ENCODE data around the gene IRAK3. TPM values are rescaled to one million over a fixed set of nuclear protein-coding genes. Genes with fewer than 3 reads are reported as not detected.

IRAK3 gene
- total RNA-seq, 1 experiment from 2014 or later = 0.44 TPM

DNA sequence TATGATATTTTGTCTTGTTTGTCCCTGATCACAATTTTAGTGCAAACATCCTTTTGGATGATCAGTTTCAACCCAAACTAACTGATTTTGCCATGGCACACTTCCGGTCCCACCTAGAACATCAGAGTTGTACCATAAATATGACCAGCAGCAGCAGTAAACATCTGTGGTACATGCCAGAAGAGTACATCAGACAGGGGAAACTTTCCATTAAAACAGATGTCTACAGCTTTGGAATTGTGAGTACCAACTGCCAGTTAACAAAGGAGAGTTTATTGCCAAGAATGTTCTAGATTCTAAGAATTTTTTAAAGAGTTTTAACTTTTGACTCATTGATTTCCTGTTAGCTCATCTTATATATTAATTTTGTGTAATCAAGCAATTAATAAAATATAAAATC is 55.4 kb downstream of the IRAK3 start:
- Histone ChIP-seq H3K4ac (ENCODE audit: low read depth, low read length) (no peak overlapping the region), H3K18ac (ENCODE audit: insufficient read length, low read depth, low read length) (no peak overlapping the region), H4K20me1 (ENCODE audit: control insufficient read depth, insufficient read depth, insufficient read length) (no peaks in the 10 kb centered on the region), H3T11ph (ENCODE audit: low read length) (no peak overlapping the region), H3K4me1 (ENCODE audit: insufficient read depth, low read length) (no peaks in the 10 kb centered on the region), H3K27me3 (ENCODE audit: insufficient read depth, low read length) (no peaks in the 10 kb centered on the region), H3K79me2 (ENCODE audit: insufficient read depth, low read length) (no peaks in the 10 kb centered on the region), H3K9ac (ENCODE audit: extremely low read depth, insufficient read length, low read length) (no peak overlapping the region), H3K14ac (ENCODE audit: insufficient read depth, low read length) (no peak overlapping the region), H3K23me2 (ENCODE audit: insufficient read length, low read depth, low read length, poor library complexity, severe bottlenecking) (no peaks in the 10 kb centered on the region), H2BK12ac (ENCODE audit: insufficient read length, low read depth, low read length) (no peak overlapping the region), H3K23ac (ENCODE audit: insufficient read length, low read depth, low read length) (no peak overlapping the region), H2BK120ac (ENCODE audit: low read depth, low read length, poor library complexity, severe bottlenecking) (no peak overlapping the region), H3K79me1 (ENCODE audit: insufficient read depth, low read depth, low read length, poor library complexity, severe bottlenecking) (no peaks in the 10 kb centered on the region), H2BK5ac (ENCODE audit: insufficient read length, low read length) (no peak overlapping the region), H2BK20ac (ENCODE audit: low read depth, low read length, poor library complexity, severe bottlenecking) (no peak overlapping the region), H4K8ac (replicated peaks; ENCODE audit: insufficient read length, low read depth, low read length) (no peak overlapping the region), H2AFZ (ENCODE audit: low read length) (no peak overlapping the region), H2AK5ac (ENCODE audit: insufficient read length, low read length) (no peak overlapping the region), H4K5ac (ENCODE audit: insufficient read length, low read depth, low read length) (no peak overlapping the region), H4K91ac (ENCODE audit: insufficient read length, low read depth, low read length) (no peak overlapping the region), H2BK15ac (ENCODE audit: low read depth, low read length) (no peak overlapping the region), H3K56ac (ENCODE audit: insufficient read length, low read depth, low read length) (no peak overlapping the region), H3K9me3 (ENCODE audit: control insufficient read depth, low read depth, low read length) (no peaks in the 10 kb centered on the region), H3K4me2 (ENCODE audit: insufficient read depth, insufficient read length, low read length) (no peak overlapping the region), H3K27ac (ENCODE audit: insufficient read length, low read depth, low read length) (no peak overlapping the region)
- H3K9me3 Mint-ChIP-seq = no peaks in the 10 kb centered on the region
- no peak overlapping the region for H3K4me3 Mint-ChIP-seq
- no peak for DNase-seq
- no peaks in the 10 kb centered on the region for H3K36me3 Mint-ChIP-seq (ENCODE audit: insufficient read depth in 1 of 3, low read depth in 3 of 3)
- TF ChIP-seq, protein P1, sequence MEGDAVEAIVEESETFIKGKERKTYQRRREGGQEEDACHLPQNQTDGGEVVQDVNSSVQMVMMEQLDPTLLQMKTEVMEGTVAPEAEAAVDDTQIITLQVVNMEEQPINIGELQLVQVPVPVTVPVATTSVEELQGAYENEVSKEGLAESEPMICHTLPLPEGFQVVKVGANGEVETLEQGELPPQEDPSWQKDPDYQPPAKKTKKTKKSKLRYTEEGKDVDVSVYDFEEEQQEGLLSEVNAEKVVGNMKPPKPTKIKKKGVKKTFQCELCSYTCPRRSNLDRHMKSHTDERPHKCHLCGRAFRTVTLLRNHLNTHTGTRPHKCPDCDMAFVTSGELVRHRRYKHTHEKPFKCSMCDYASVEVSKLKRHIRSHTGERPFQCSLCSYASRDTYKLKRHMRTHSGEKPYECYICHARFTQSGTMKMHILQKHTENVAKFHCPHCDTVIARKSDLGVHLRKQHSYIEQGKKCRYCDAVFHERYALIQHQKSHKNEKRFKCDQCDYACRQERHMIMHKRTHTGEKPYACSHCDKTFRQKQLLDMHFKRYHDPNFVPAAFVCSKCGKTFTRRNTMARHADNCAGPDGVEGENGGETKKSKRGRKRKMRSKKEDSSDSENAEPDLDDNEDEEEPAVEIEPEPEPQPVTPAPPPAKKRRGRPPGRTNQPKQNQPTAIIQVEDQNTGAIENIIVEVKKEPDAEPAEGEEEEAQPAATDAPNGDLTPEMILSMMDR (conservative IDR thresholded peaks at IDR 0.05) = no peak
- WGBS (ENCODE audit: extremely low coverage, insufficient read length, low lambda C conversion rate) = no CpG with 5 or more reads among the region's 1 CpG
- no peak overlapping the region; a peak in 1 of 7 replicates for H3K27ac Mint-ChIP-seq
- H3K4me1 Mint-ChIP-seq = peaks cover 9% of the 10 kb centered on the region in 2 experiments
- H3K27me3 Mint-ChIP-seq (ENCODE audit: low read depth) = no peaks in the 10 kb centered on the region; the same call in 1 of the 2 replicates
